NCI-H187 treated with DMSO at 0.1 percent for 48 hours (cell line): Measurements from ENCODE around the gene PSMG4.

Source experiments
- DNase-seq: peaks from one replicate; lab custom pipeline; 2025; lab: John Stamatoyannopoulos, UW

Gene PSMG4

GRCh38 chr6:3277251-3277650 is 18.5 kb downstream of the PSMG4 start:
- DNase-seq, result no peak

GRCh38 chr6:3277851-3278416 is 19.2 kb downstream of the PSMG4 start:
- DNase-seq, result no peak

DNA sequence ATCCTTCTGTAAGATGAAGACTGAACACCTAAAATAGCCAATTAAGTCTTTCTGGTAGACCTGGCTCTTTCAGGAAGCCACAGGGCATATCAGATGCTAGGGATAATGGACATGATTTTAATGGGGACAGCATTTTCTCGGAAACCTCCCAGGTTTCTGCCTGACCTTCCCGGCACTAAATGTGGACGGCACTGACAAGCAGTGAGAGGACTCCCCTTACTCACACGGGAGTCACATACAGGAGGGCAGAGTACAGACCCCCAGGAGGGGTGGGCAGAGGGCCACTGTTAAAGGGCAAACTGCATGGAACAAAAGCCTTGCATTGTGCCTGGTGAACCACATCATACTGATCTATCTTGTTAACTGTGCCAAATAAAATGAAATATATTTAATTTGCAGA is 19.9 kb downstream of the PSMG4 start:
- no peak for DNase-seq

DNA sequence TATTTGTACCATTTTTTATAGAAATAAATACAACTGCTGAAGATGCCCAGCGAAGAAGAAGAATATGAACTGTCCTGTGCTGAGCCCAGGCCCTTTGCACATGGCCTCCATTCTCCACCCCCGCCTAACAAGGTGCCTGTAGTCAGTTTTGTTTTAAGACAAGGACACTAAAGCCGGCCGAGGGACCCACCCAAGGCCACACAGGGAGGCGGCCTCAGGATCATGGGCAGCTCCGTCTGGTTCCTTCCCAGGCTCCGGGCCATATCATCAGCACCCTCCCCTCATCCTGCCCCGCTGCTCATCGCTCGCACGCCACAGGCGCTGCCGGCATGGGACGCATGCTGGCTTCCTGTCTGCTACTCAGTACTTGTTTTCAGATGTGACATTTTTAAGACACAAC is 21.3 kb downstream of the PSMG4 start:
- no peak for DNase-seq

DNA sequence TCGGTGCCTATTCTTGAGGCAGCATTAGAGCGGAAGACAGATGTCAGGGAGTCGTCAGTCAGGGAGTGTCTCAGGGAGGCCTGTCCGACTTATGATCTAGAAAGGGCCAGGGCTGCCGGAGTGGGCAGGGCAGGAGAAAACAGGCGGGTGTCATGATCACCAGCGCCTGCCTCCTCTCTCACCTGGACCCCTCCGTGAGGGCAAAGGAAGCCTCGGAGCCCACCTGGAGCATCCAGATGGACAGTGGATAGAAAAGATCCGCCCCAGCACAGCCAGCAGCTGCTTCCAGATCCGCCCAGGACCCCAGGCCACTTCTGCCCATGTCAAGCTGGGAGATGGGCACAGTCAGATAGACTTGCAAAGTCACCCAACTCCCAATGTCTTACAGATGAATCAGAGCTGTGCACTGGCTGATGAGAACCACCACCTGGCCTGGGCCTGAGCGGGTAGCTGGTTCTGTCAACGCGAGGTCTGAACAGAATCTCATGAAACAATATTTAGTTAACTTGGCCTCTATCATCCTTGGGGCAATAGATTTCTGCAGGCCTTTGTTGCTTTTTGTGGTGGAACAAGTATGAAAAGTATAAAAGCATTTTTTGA is 22.2 kb downstream of the PSMG4 start:
- DNase-seq, result no peak

DNA sequence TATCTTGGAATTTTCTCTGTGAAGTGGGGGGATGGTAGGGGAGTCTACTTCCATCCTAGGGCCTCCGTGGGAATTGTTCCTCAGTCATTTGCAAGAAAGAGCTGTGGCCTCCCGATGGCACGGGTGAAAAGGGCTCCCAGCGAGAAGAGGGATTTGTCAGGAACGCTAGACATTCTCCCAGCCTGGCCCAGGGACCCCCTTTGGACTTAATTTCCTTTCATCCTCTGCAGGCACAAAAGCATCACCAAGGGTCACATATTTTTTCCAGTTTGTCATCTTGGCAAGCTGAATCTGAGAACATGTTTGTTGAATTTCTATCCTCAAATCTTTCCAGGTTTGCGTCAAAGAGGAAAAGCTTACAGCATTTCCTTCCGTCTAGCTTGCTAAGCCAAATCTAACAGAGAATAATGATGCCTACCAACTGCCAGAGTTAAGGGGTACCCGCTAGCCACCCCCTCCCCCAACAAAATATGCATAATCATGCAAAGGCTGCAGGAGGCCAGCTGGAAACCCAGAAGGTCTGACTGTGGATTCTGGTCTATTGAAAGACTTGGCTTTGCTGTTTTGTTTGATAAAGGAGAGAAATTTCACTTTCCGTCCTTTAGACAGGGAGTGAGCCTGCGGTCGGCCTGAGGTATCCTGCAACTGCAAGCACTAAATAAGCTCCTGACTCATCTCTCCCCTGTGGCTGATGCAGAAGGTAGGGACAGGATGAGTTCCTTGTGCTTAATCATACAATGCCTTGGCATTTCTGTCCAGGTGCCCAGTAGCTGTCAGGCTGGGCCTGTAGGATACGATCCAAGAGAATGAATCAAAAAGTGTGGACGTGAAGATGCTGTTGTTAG is 23.1 kb downstream of the PSMG4 start:
- no peak for DNase-seq

- DNase-seq, result no peak
These were observed 23.9 kb downstream of the PSMG4 start for GRCh38 chr6:3282476-3283236.

- DNase-seq, result no peak
These were observed 24.5 kb downstream of the PSMG4 start for GRCh38 chr6:3283241-3283640.

DNA sequence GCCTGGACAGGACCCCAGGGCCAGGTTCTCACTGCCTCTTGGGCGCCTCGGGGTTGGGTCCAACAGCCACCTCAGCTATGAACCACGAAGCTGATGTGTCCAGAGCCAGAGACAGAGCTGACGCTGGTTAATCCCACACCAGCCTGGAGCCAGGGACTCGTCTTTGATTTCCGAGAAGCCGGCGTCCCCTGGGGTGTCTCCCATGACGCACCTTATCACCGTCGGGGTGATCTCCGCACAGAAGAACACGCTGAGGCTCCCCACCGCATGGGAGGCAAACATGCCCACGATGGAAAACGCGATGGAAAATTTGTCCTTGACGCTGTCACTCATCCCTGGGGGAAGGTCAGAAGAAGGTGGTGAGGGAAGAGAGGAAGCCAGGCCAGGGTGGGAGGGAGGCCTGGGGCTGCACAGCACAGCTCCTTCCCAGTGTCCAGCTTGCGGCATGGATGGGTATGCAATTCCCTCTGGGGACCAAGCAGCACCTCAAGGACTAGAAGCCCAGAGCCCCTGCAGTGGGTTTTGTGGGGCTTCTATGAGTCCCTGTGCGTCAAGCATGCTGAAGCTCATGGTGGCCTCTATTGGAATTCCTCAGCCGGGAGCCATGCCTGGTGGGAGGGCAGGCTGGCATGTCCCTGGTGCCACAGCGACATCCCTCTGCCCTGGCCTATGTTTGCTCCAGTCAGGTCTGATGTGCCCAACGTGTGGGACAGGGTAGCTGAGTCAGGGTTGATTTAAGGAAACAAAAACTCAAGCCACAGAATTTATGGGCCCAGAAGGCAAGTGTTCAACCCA is 25.1 kb downstream of the PSMG4 start:
- DNase-seq, result no peak

GRCh38 chr6:3284436-3284876 is 25.7 kb downstream of the PSMG4 start:
- no peak for DNase-seq

- DNase-seq, result no peak
These were observed 26.4 kb downstream of the PSMG4 start for GRCh38 chr6:3285049-3285639.

DNA sequence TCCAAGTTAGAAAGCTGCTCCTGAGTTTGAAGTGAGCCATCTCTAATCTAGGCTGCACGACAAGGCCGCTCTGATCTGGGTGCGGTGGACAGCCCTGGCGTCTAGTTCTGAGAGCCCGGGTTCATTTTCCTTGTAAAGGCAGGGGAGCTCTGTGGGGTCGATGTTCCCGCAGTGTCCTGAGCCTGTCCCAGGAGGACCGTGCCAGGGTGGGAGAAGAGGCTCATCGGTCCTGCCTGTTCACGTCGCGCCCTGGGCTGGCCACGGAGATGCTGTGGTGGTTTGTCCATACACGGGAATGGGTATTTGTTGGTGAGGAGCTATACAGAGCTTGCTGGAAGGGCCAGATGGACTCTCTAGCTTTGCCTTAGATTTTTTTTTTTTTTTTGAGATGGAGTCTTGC is 27.0 kb downstream of the PSMG4 start:
- DNase-seq, result no peak

DNA sequence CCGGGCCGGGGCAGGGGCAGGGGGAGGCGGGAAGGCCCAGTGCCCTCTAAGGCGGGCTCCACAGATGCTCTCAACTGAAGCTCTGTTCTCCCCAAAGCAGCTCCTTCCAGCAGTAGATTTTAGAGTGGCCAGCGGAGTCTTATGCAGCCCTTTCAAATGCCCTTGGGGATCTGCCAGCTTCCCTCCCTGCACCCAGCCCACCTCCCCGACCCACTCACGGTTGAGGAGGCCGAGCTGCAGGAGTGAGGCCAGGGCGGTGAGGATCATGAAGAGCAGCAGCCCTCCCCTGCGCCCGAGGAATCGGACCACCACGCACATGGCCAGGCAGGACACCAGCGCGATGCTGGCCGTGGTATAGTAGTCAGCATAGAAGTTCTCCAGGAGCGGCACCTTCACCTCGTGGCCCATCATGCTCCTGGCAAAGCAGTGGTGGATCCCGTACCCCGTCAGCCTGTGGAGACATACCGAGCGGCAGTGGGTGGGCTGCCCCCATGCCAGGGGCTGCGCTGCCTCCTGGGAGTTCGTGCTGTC is 28.0 kb downstream of the PSMG4 start:
- DNase-seq, result no peak

- DNase-seq, result no peak
These were observed 28.6 kb downstream of the PSMG4 start for GRCh38 chr6:3287308-3287707.

DNA sequence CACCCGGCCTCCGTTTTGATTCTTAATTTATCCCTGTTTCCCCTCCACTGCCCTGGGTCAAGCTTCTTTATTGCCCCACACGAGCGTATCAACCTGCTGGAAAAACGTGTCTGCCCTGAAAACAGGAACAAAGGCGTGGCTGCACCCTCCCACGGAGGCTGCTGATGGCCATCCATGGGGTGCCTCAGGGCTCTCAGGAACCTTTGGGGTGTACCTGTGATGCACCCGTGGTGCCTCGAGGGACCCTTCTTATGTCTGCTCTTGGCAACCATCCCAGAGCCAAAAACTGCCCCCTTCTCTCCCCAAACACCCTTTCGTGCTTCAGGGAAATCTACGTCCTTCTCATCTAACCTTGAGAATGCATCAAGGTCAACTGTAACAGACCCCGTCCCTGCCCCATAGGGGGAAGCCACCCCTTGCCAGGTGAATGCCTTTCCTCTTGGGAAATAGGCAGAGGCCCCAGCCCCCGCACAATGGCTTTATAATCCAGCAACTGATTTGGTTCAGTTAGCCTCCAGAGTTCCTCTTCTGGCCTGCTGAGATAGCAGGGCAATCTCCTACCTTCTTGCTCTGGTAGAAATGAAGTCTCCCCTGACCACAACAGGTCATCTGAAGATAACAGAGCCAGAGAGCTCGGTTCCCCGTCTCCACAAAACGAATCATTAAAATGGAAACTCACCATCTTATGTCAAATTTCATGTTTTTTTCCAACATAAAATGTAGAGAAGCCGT is 29.4 kb downstream of the PSMG4 start:
- no peak for DNase-seq

- DNase-seq, result no peak
These were observed 30.2 kb downstream of the PSMG4 start for GRCh38 chr6:3288711-3289663.

- DNase-seq, result no peak
These were observed 30.9 kb downstream of the PSMG4 start for GRCh38 chr6:3289664-3290055.

DNA sequence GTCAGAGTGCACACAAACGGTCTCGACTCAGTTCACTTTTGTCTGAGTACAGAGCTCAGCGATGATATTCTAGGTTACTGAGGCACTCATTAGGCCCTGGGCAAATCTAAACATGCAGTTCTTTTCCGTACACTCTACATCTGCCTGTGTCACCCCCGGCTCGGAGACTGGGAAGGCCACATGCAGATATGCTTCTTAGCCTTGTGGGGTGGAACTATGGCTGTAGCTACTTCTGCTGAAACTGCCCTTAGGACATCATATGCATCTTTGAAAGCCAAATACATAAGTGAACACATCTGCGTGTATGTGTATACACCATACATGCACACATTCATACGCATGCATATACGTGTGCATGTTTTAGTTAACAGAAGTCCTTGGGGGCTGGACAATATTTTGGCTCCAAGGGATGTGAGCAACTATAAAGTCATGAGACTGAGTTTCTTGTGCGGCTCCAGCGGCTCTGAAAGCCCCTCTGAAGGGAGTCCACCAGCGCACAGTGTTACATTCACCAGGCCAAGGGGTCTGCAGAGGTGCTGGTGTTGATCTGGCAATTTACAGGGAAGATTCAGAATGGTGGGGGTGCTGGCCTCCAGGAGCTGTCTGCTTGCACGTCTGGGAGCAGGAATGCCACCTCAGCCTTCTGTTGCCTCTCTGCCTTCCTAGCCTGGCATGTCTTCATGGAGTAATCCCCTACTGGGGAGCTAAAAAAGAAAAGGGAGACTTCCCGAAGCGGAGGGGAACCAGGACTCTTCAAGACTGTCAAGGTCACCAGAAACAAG is 31.6 kb downstream of the PSMG4 start:
- no peak for DNase-seq

- DNase-seq, result no peak
These were observed 32.1 kb downstream of the PSMG4 start for GRCh38 chr6:3290931-3291211.
